HG03439 (cell line): ENCODE results near the gene COL4A1.

ENCODE experiments used
- ATAC-seq: cut with Tn5 transposase; IDR thresholded peaks from one replicate; pipeline ENCODE4 v1.9.1; 2021; ENCODE audit warnings: mild to moderate bottlenecking, moderate library complexity; ENCODE audit not compliant: unreplicated experiment

COL4A1 gene

GRCh38 chr13:110225609-110226574 is 81.1 kb downstream of the COL4A1 start:
- ATAC-seq: no peak

- no peak for ATAC-seq
Measured at GRCh38 chr13:110225003-110225402, 82.0 kb downstream of the COL4A1 start.

DNA sequence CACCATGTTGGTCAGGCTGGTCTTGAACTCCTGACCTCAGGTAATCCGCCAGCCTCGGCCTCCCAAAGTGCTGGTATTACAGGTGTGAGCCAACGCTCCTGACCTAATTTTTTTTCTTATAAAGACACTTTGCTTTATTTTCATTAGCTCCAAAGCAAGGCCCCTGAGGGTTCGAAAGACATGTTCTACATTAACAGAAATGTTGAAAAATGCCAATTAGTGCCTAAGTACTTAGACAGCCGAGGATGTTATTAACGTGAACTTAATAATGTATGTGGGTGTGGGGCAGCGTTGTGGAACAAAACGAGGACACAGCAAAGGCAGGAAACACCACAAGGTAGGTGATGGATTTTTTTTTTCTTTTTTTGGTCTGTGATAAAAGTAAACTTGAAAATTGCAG is 82.4 kb downstream of the COL4A1 start:
- no peak for ATAC-seq

DNA sequence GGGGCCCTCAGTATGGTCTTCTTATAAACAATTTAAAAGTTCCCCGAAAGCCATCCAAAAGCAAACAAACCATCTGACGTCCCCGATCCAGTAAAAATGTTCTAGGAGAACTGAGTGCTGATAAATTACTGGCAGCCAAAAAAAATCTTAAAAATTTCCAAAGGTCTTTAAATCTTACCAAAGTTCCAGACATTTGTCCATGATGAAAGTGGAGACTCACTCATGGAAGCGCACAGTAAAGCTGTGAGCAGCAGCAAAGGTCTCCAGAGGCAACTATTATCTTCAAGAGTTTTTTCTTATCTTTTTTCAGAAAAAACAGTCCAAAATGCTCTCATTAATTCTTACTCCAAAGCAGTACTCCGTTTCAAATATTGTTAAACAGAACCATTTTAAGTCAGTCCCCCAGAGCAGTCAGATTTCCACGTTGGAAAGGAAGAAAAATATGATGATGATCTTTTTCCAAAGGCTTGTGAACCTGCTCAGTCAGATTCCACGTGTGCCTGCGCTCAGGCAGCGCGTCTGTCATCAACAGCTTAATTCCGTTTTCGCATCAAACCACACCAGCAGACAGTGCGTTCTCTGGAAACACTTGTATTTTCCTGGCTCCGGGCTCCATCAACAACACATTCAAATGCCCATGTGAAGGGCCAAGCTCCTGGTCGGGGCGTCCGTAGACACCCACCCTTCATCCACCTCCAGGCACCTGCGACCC is 85.4 kb downstream of the COL4A1 start:
- ATAC-seq: no peak

- no peak for ATAC-seq
Measured at GRCh38 chr13:110220471-110220870, 86.5 kb downstream of the COL4A1 start.

GRCh38 chr13:110218581-110219201 is 88.3 kb downstream of the COL4A1 start:
- ATAC-seq: no peak

GRCh38 chr13:110217811-110218210 is 89.1 kb downstream of the COL4A1 start:
- ATAC-seq: no peak

- no peak for ATAC-seq
Measured at GRCh38 chr13:110217085-110217484, 89.9 kb downstream of the COL4A1 start.

DNA sequence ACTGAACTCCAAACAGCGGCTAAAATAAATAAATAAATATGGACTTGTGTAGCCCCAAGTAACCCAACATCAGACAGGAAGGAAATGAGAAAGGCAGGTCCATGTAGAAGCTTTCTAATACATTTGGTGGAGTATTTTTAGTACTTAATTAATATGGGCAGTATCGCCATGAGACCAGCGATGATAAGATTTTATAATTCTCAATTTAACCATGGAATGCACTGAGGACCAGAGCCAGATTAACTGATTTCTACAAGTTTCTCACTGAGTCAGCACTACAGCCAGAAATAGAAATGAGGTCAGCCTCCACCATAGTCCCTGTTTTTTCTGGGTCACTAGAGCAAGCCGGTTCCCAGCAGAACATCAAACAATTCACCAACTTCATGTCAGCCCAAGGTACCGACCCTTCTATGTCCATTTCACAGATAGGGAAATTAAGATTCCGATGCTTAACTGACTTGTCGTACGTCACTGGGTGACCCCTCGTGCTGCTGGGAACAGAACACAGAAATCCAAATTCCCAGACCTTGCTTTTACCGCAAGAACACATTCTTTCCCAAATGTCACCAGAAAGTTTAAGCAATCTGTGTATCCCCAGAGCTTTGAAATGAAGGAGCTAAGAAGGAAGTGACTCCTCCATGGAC is 90.4 kb downstream of the COL4A1 start:
- no peak for ATAC-seq

GRCh38 chr13:110216006-110216397 is 91.0 kb downstream of the COL4A1 start:
- no peak for ATAC-seq

DNA sequence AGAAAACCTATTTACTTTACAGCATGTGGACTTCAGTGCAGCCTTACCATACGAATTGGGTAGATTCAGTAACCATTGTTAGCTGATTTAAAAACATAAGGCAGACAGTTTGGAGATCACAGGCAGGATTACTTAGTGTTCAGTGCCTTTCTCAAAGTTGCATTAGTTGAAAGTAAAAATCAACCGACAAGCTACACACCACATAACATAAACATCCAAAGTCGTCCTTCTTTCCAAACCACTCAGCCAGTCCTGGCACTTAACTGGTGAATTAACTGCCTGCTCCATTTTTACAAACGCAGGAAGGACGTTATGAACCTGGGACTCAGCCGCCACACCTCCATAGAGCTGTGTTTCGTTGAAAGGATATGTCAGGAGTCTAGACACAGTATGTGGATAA is 91.4 kb downstream of the COL4A1 start:
- no peak for ATAC-seq

DNA sequence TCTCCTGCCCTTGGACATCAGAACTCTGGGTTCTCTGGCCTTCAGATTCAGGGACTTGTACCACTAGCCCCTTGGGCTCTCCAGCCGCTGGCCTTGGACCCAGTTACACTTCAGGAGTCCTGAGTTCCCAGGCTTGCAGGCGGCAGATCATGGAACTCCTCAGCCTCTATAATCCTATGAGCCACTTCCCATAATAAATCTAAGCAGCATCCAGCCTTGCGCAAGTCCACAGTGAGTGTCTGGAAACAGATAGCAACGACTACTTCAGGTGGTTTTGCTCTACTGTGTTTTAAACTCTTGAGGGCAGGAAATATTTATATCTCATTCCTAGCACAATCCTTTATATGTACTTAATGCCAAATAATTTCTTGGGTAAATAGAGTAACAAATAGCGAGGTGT is 92.3 kb downstream of the COL4A1 start:
- no peak for ATAC-seq

GRCh38 chr13:110213461-110214074 is 93.4 kb downstream of the COL4A1 start:
- ATAC-seq: no peak

DNA sequence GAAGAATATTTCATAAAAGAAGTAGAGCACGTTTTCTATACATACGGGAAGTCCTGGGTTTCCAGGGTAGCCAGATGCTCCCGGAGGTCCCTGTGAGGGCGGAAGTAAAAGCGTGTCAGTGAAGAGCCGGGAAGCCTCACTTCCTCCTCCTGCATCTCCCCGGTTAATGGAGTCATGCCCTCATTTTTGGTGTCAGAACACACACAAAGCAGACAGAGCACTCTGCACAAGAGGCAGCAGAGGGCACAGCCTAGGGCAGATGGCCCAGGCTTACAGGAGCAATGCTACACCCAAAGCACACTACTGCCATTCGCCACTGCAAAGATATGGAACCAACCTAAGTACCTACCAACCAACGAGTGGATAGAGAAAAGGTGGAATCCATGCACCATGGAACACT is 94.4 kb downstream of the COL4A1 start:
- no peak for ATAC-seq

DNA sequence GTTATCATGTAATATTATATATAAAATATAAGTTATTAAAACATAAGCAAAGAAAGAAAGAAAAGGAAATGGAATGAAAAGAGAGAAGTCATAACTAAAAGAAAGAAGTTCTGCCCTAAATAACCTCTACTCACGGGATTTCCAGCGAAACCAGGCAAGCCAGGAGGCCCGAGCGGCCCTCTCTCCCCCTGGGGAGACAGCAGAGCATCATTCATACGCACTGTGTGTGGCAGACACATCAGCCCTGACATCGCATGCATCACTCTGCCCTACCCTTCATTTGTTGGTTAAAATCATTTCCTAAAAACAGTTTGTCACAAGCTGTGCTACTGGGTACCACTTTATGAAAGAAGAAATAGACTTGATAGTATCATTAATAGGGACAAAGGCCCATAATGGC is 95.2 kb downstream of the COL4A1 start:
- ATAC-seq: no peak

DNA sequence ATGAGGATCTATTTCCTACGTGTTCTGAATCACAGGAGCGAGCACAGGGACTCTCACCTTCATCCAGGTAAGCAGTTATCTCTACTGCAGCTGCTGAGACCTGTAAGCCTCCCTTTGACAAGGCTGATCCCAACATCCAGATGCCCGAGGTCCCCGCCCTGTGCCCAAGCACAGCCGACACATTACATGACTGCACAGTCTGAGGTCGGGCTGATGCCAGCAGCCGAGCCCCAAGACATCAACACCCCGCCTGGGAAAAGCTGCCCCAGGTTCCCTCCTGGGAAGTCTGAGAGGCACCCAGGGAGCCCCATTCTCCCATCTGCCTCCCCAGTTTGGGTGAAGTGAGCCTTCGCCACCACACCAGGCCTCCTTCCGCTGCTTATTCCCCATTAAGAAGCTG is 95.9 kb downstream of the COL4A1 start:
- no peak for ATAC-seq

GRCh38 chr13:110210604-110210985 is 96.4 kb downstream of the COL4A1 start:
- ATAC-seq: no peak

DNA sequence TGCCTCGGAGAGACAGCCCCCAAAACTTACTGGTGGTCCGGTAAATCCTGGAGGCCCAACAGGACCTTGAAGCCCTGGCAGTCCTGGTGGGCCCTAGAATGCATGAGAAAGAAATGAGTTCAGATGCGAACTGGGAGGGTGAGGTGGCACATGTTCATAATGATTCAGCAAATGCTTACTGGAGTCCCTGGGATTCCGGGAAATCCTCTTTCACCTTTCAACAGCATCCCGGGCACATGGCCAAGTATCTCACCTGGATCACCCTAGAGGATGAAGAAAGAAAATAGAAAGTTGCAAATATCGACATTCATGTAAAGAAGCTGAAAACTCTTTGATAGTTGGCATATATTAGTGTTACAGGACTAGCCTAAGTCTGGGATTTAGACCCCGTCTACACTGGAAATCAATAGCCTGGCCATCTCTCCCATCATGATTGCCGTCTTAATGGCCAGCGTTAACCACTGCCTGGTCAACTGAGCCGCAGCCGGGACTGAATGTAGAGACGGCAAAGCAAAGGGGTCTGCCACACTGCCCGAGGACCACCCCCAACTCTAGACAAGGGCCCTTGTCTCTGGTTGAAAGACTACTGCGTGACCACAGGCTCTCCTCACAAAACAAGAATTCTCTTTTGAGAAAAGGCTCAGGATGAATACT is 96.9 kb downstream of the COL4A1 start:
- ATAC-seq: no peak

GRCh38 chr13:110208116-110208515 is 98.8 kb downstream of the COL4A1 start:
- ATAC-seq: no peak

DNA sequence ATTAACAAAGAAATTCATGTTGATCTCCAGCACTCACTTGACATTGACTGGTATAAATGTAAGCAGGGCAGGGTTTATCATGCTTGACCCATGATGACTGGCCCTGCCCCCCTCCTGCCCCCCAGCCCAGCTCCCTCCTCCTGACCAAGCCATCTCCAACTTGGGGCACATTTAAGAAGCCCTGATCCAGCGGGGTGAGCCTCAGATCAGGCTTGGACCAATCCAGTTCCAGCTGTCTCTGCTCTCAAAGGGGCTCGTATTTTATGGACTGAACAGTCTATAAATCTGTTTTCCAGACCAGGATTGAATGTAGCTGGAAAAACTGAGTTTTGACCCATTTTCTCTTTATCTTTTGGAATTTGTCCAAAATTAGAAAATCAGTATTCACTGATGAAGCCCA is 100.0 kb downstream of the COL4A1 start:
- no peak for ATAC-seq
